ENCODE results near the gene STAC3. TPM values are rescaled to one million over a fixed set of nuclear protein-coding genes. Genes with fewer than 3 reads are reported as not detected.
A peak's percentile ranks its signal among the peaks of the same experiment; 100 is the strongest.

STAC3 gene
- total and polyA plus RNA-seq, 2 of the 13 experiments (the other 11 are each of a cell fraction or from before 2014, with no cell fraction given): 0.18 to 0.22 TPM

GRCh38 chr12:57235017-57235727 lies 15.8 kb downstream of the STAC3 start (continued):
- TF ChIP-seq, protein P1, sequence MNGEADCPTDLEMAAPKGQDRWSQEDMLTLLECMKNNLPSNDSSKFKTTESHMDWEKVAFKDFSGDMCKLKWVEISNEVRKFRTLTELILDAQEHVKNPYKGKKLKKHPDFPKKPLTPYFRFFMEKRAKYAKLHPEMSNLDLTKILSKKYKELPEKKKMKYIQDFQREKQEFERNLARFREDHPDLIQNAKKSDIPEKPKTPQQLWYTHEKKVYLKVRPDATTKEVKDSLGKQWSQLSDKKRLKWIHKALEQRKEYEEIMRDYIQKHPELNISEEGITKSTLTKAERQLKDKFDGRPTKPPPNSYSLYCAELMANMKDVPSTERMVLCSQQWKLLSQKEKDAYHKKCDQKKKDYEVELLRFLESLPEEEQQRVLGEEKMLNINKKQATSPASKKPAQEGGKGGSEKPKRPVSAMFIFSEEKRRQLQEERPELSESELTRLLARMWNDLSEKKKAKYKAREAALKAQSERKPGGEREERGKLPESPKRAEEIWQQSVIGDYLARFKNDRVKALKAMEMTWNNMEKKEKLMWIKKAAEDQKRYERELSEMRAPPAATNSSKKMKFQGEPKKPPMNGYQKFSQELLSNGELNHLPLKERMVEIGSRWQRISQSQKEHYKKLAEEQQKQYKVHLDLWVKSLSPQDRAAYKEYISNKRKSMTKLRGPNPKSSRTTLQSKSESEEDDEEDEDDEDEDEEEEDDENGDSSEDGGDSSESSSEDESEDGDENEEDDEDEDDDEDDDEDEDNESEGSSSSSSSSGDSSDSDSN (CRISPR knock-in tag; IDR thresholded peaks at IDR 0.05): peak; percentile 70
- peak; percentile 46 for TF ChIP-seq ZFX (CRISPR knock-in tag; IDR thresholded peaks at IDR 0.05; ENCODE audit: low read depth)
- TF ChIP-seq HNF4G (IDR thresholded peaks at IDR 0.05; ENCODE audit: borderline replicate concordance, low read depth, low read length): no peak
- no peak for TF ChIP-seq HNF4G (CRISPR knock-in tag; IDR thresholded peaks at IDR 0.05; ENCODE audit: borderline replicate concordance, low read depth)
- TF ChIP-seq ZNF567 (CRISPR knock-in tag; IDR thresholded peaks at IDR 0.05; ENCODE audit: borderline replicate concordance): 0 out of 2 replicates have a peak, but pooled peaks have one; percentile 40
- peak; percentile 36; the same call in 1 of the 2 replicates for TF ChIP-seq HNF4A (CRISPR knock-in tag; IDR thresholded peaks at IDR 0.05)
- TF ChIP-seq, protein P2, sequence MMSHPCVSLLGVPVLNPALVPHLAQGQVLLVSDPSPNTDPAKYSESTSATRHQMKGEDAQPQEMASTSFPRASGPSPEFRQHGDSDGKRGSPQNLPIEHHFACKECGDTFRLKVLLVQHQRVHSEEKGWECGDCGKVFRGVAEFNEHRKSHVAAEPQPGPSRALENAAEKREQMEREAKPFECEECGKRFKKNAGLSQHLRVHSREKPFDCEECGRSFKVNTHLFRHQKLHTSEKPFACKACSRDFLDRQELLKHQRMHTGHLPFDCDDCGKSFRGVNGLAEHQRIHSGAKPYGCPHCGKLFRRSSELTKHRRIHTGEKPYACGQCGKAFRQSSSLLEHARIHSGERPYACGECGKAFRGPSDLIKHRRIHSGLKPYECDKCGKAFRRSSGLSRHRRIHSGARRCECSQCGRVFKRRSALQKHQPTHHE (CRISPR knock-in tag; IDR thresholded peaks at IDR 0.05; ENCODE audit: borderline replicate concordance): no peak
- TF ChIP-seq ARNTL (CRISPR knock-in tag; IDR thresholded peaks at IDR 0.05): no peak
- TF ChIP-seq NKX3-1 (CRISPR knock-in tag; IDR thresholded peaks at IDR 0.05): no peak
- TF ChIP-seq GATAD2A (CRISPR knock-in tag; IDR thresholded peaks at IDR 0.05): 0 out of 2 replicates have a peak, but pooled peaks have one; percentile 10
- TF ChIP-seq HOXA9 (CRISPR knock-in tag; IDR thresholded peaks at IDR 0.05; ENCODE audit: borderline replicate concordance): no peak
- TF ChIP-seq, protein P3, sequence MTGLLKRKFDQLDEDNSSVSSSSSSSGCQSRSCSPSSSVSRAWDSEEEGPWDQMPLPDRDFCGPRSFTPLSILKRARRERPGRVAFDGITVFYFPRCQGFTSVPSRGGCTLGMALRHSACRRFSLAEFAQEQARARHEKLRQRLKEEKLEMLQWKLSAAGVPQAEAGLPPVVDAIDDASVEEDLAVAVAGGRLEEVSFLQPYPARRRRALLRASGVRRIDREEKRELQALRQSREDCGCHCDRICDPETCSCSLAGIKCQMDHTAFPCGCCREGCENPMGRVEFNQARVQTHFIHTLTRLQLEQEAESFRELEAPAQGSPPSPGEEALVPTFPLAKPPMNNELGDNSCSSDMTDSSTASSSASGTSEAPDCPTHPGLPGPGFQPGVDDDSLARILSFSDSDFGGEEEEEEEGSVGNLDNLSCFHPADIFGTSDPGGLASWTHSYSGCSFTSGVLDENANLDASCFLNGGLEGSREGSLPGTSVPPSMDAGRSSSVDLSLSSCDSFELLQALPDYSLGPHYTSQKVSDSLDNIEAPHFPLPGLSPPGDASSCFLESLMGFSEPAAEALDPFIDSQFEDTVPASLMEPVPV (CRISPR knock-in tag; IDR thresholded peaks at IDR 0.05): no peak
- TF ChIP-seq, protein P4, sequence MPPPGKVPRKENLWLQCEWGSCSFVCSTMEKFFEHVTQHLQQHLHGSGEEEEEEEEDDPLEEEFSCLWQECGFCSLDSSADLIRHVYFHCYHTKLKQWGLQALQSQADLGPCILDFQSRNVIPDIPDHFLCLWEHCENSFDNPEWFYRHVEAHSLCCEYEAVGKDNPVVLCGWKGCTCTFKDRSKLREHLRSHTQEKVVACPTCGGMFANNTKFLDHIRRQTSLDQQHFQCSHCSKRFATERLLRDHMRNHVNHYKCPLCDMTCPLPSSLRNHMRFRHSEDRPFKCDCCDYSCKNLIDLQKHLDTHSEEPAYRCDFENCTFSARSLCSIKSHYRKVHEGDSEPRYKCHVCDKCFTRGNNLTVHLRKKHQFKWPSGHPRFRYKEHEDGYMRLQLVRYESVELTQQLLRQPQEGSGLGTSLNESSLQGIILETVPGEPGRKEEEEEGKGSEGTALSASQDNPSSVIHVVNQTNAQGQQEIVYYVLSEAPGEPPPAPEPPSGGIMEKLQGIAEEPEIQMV (CRISPR knock-in tag; IDR thresholded peaks at IDR 0.05; ENCODE audit: low read depth): no peak
- peak; percentile 86 for TF ChIP-seq ZBTB38 (CRISPR knock-in tag; IDR thresholded peaks at IDR 0.05)
- TF ChIP-seq MYC (CRISPR knock-in tag; IDR thresholded peaks at IDR 0.05; ENCODE audit: borderline replicate concordance): peak; percentile 39; the same call in 1 of the 2 replicates
- 0 out of 2 replicates have a peak, but pooled peaks have one; percentile 18 for TF ChIP-seq NR2F2 (IDR thresholded peaks at IDR 0.05; ENCODE audit: borderline replicate concordance, low read depth)
- peak; percentile 93 for TF ChIP-seq ZSCAN25 (CRISPR knock-in tag; IDR thresholded peaks at IDR 0.05)
- no peak for TF ChIP-seq ZNF768 (CRISPR knock-in tag; IDR thresholded peaks at IDR 0.05)
- TF ChIP-seq PAF1 (CRISPR knock-in tag; IDR thresholded peaks at IDR 0.05): peak; percentile 94; the same call in 1 of the 2 replicates
- TF ChIP-seq ZNF562 (CRISPR knock-in tag; IDR thresholded peaks at IDR 0.05; ENCODE audit: borderline replicate concordance): no peak
- TF ChIP-seq HIC2 (CRISPR knock-in tag; IDR thresholded peaks at IDR 0.05; ENCODE audit: low read depth): peak; percentile 59
